A549 treated with ZK216348 at 1 μM for 4 hours (cell line): ENCODE results near the gene CDK18. TPM values are rescaled to one million over a fixed set of nuclear protein-coding genes. Genes with fewer than 3 reads are reported as not detected.

Source experiments
- total RNA-seq: library from RNA; stranded (reverse); fragments of 200-300 nt; extraction: Qiagen RNA extraction; gene quantifications from 5 replicates; pipeline ENCODE4 v1.2.3, GENCODE V29; 2022; ENCODE audit warnings: low read depth

Gene CDK18
- total RNA-seq, result 1.0 to 1.4 TPM (median 1.2 TPM) in 5 replicates

DNA sequence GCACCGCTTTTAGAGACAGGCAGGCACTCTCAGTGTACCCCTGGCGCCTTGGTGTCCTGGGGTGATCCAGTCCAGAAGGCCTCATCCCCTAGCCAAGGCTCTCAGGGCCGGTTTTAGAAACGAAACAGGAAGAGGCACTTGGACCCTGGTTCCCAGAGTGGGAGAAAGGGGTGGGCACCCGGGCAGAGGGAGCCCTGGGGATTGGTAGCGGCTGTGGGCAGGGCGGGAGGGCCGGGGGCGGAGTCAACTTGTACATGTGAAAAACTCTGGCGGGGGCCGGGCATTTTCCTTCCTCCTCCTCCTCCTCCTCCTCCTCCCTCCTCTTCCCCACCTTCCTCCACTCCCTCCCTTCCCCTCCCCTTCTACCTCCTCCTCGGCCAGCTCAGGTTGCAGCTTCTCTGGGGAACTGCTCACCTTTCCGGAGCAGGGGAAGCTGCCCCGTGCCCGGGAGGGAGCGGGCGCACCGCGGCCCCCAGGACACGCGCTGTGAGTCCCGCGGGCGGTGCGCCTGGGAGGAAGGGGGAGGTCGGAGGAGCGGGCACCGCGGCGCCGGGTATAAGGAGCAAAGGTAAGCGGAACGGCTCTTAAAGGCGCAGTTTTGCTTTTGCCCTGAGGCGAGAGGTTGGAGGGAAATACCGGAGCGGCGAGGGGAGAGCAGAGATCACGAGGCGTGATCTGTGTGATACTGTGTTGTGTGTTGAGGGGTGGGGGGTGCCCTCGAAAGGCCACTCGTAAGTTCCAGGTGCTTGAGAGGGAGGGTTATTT lies at the start of gene CDK18:
TSS of gene CDK18 (plus strand) at position 359 of the 765 bp plus-strand sequence. CDS start 18,499 bp downstream, outside the sequence.

DNA sequence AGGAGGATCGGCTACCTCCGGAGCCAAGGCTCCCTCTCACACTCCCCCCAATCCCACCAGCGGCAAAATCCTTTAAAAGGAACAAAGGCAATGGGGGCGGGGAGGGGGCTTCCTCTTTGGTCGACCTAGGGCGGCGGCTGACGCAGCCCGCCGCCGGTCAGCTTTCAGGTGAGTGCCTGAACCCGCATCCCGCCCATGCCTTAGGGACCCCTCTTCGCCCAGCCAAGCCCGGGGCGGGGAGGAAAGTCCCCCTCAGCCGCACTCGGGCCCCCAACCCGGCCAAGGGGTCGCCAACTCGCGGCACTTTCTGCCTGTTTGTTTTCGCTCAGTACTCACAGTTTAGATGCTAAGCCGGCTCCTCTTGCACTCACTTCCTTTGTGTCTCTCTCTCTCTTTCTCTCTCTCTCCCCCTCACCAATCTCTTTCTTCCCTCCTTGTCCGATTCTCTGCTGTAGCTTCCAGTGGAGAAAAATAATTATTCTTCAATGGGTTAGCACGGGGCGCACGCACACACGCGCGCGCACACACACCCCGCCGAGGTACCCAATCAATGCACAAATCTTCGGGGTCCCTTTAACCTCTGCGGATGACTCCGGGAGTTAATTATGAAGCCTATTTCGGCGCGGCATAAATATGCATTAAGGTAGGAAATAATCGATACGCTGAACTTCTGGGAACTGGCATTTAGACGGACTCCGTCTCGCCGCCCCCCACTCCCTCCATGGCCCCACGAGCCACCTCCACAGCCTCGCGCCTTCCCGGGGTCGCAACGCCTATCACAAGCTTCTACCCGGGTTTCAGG lies 48.7 kb upstream of the CDK18 start, which contains the start of gene BLACAT1:
TSS of gene BLACAT1 (minus strand) at position 465 of the 802 bp plus-strand sequence.

Other genes starting within 250 kb of the CDK18 start
- gene NUAK2, start 182.9 kb upstream of the CDK18 start, total RNA-seq, result 22.6 to 34.1 TPM (median 31.0 TPM) in 5 replicates
- 0.37 to 0.72 TPM (median 0.47 TPM) in 5 replicates for gene KLHDC8A, start 147.7 kb upstream of the CDK18 start, total RNA-seq
- gene LEMD1, start 82.6 kb upstream of the CDK18 start, total RNA-seq, result not detected in 5 replicates
- gene BLACAT1, start 48.6 kb upstream of the CDK18 start, total RNA-seq, result not detected in 5 replicates
- 4.1 to 8.0 TPM (median 6.8 TPM) in 5 replicates for gene ELK4, start 127.3 kb downstream of the CDK18 start, total RNA-seq
- 3.8 to 6.7 TPM (median 6.2 TPM) in 5 replicates for gene SLC45A3, start 175.8 kb downstream of the CDK18 start, total RNA-seq
- gene NUCKS1, start 245.5 kb downstream of the CDK18 start, total RNA-seq, result 98.8 to 189 TPM (median 119 TPM) in 5 replicates